Neutrophil (primary cell): Measurements from ENCODE around the gene THSD4.

Source experiments
- H3K27ac ChIP-seq: fragments of 200-600 bp; sonication (generic); 2 replicates; pipeline ENCODE4 v1.5.1; 2016; ENCODE audit warnings: mild to moderate bottlenecking, moderate library complexity
- H3K27me3 ChIP-seq: fragments of 200-600 bp; sonication (generic); 2 replicates; pipeline ENCODE4 v1.6.0; 2016; ENCODE audit warnings: mild to moderate bottlenecking
- H3K36me3 ChIP-seq: fragments of 200-600 bp; sonication (generic); 2 replicates; pipeline ENCODE4 v1.5.1; 2017
- H3K4me1 ChIP-seq, 2 experiments: fragments of 200-600 bp in 1 of 2; sonication (generic) in 1 of 2; 1 replicate in 1 of 2; 2 replicates in 1 of 2; pipeline versions ENCODE4 v1.5.1 to v1.6.1; 2013 to 2016; ENCODE audit warnings: low read depth in 1 of 2, low read length in 1 of 2, mild to moderate bottlenecking in 1 of 2, moderate library complexity in 1 of 2; ENCODE audit not compliant: control insufficient read depth in 1 of 2, insufficient read depth in 1 of 2
- H3K4me3 ChIP-seq, 2 experiments: fragments of 200-600 bp in 1 of 2; sonication (generic) in 1 of 2; 1 replicate in 1 of 2; 2 replicates in 1 of 2; pipeline ENCODE4 v1.5.1; 2013 to 2016; ENCODE audit warnings: low read depth in 1 of 2, low read length in 1 of 2, mild to moderate bottlenecking in 1 of 2, moderate library complexity in 1 of 2
- H3K9me3 ChIP-seq: fragments of 200-600 bp; sonication (generic); 2 replicates; pipeline ENCODE4 v1.5.1; 2016
- TF ChIP-seq, protein P1 (sequence below): fragments of 200-600 bp; sonication (generic); IDR thresholded peaks from 2 replicates; pipeline ENCODE4 v1.5.1; 2016; ENCODE audit warnings: antibody characterized with exemption

Gene THSD4

DNA sequence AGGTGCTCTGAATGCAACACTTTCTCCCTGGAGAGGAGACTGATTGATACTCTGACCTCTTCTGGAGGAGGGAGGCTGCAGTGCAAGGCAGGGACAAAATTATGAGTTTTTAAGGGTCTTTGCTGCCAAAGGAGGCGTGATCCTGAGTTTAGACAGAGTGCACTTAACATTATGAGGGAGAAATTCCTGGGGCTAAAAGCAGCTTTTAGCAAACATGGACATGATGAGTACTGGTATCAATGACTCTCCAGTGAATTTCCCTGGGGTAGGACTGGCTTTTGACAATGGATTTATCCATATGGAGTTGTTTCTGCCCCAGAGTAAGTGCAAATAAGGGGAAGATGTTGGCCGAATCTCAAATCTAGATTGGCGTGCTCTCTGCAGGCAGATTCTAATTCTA, 133.1 kb downstream of the THSD4 start:
- H3K27ac ChIP-seq: no peak overlapping the region
- H3K36me3 ChIP-seq: no peaks in the 10 kb centered on the region
- no peaks in the 10 kb centered on the region for H3K4me1 ChIP-seq
- no peak overlapping the region for H3K4me3 ChIP-seq
- H3K27me3 ChIP-seq: no peaks in the 10 kb centered on the region
- H3K9me3 ChIP-seq: no peaks in the 10 kb centered on the region
- TF ChIP-seq, protein P1, sequence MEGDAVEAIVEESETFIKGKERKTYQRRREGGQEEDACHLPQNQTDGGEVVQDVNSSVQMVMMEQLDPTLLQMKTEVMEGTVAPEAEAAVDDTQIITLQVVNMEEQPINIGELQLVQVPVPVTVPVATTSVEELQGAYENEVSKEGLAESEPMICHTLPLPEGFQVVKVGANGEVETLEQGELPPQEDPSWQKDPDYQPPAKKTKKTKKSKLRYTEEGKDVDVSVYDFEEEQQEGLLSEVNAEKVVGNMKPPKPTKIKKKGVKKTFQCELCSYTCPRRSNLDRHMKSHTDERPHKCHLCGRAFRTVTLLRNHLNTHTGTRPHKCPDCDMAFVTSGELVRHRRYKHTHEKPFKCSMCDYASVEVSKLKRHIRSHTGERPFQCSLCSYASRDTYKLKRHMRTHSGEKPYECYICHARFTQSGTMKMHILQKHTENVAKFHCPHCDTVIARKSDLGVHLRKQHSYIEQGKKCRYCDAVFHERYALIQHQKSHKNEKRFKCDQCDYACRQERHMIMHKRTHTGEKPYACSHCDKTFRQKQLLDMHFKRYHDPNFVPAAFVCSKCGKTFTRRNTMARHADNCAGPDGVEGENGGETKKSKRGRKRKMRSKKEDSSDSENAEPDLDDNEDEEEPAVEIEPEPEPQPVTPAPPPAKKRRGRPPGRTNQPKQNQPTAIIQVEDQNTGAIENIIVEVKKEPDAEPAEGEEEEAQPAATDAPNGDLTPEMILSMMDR: no peak

DNA sequence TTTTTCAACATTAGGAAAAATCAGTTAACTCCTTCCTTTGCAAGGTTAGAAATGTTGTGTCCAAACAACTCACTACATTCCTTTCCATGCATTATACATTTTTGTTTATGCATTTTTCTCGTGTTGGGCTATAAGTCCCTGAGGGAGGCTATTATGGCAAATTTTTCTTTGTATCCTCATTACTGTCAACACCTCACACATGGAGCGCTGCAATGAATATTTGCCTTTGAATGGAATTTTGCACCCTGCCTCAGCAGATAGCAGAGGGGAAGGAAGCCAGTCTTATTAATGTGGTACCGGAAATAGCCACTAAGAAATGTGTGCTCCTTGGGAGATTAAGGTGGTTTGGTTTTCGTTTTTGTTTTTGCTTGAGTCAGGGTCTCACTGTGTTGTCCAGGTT, 134.7 kb downstream of the THSD4 start:
- no peaks in the 10 kb centered on the region for H3K27me3 ChIP-seq
- no peaks in the 10 kb centered on the region for H3K4me1 ChIP-seq
- no peak overlapping the region for H3K4me3 ChIP-seq
- TF ChIP-seq, protein P1: no peak
- H3K27ac ChIP-seq: no peak overlapping the region
- H3K36me3 ChIP-seq: no peaks in the 10 kb centered on the region
- no peaks in the 10 kb centered on the region for H3K9me3 ChIP-seq

DNA sequence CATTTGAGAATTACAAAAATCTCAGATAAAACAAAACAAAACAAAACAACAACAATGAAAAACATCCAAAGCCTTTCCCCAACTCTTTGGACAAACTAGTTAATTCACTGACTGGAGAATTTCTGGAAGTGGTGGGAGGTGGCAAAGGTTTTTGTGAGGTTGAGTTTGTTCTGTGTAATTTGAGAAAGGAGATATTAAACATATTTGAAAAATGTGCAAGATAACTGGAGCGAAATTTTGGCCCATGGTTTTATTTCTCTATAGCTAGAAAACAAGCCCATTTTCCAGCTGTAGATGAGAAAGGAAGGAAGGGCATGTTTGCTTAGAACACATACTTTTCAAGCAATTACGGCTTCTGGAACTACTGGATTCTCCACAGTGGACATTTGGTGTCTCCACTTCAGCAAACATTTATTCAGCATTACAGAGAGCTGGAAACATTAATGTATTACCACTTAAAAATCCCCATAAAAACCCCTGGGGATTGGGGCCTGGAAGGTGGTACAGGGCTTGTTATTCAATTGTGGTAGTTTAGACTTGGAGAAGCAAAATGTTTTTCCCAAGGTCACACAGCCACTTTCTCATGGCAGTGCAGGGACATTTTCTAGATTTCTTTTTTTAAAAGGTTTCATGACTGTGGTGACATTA, 135.8 kb downstream of the THSD4 start:
- Histone ChIP-seq H3K27me3 (no peaks in the 10 kb centered on the region), H3K9me3 (no peaks in the 10 kb centered on the region), H3K36me3 (no peaks in the 10 kb centered on the region), H3K4me3 (no peak overlapping the region), H3K27ac (no peak overlapping the region), H3K4me1 (no peaks in the 10 kb centered on the region)
- TF ChIP-seq, protein P1: no peak

DNA sequence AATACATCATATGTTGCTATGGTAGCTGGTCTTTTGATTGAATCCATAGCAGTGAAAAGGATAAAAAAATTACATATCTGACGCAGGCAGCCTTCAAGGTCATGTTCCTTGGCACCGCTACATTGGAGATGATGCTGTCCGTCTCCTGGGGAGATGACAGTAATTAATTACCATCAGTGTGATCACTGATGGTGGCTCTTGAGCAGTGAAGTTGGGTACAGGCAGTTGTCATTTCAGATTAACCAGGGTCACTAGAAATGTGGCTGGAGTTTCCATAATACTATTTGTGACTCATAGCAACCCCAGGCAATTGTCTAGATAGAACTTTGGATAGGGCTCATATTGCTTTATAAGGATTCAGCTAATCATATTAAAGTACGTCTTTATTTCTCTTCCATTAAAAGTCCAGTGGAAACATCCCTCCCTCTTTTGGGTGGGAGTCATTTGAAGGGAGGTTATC, 136.3 kb downstream of the THSD4 start:
- Histone ChIP-seq H3K36me3 (no peaks in the 10 kb centered on the region), H3K4me3 (no peak overlapping the region), H3K4me1 (no peaks in the 10 kb centered on the region), H3K27ac (no peak overlapping the region), H3K9me3 (no peaks in the 10 kb centered on the region), H3K27me3 (no peaks in the 10 kb centered on the region)
- TF ChIP-seq, protein P1: no peak

DNA sequence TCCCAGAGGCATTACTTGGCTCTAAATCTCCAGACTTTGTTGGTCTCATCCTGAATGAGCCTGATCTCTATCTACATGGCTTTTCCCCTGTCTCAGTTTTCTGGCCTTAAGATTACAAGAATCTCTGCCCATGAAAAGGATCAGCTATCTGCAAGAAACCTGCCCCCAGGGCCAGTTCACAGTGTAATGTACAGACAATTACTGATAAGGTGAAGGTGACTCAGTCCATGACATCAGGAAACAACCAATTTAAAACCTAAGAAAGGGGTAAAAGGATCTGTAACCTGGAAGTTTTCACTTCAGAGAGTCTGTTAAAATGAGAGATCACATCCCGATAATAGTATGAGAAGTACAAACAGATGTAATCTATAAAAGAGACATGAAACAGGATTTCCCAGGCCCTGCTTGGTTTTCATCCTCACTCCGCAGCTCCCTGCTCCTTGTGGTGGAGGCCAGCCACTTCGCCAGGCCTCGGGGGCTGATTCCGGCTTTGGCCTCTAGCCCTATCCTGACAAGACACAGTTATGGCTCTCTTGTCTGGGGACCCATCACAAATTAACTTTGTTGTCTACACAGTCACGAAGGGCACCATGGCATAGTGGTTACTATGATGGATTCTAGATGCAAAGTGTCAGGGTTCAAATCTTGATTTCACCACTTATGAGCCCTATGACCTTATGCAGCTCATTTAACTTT, 136.9 kb downstream of the THSD4 start:
- Histone ChIP-seq H3K4me1 (no peaks in the 10 kb centered on the region), H3K36me3 (no peaks in the 10 kb centered on the region), H3K4me3 (no peak overlapping the region), H3K27me3 (no peaks in the 10 kb centered on the region), H3K9me3 (no peaks in the 10 kb centered on the region), H3K27ac (no peak overlapping the region)
- TF ChIP-seq, protein P1: no peak
